Cardiac fibroblast (primary cell): Measurements from ENCODE around the gene TOP3B.

Experiments
- DNase-seq, 2 donors: peaks; one replicate each; pipeline versions ENCODE4 v3.0.0 to v3.0.0-alpha.2; 2010; ENCODE audit warnings: low read depth in 2 of 2
- H3K4me3 ChIP-seq, 2 donors: replicated peaks in 1 of 2; 1 replicate in 1 of 2; 2 replicates in 1 of 2; pipeline ENCODE4 v1.5.1; 2011; ENCODE audit warnings: low read depth in 2 of 2, low read length in 2 of 2, mild to moderate bottlenecking in 2 of 2, moderate library complexity in 1 of 2
- CTCF ChIP-seq: IDR thresholded peaks from one replicate; pipeline ENCODE4 v1.5.1; 2011; ENCODE audit warnings: low read depth, mild to moderate bottlenecking, low read length, inconsistent platforms

Gene TOP3B

GRCh38 chr22:21907638-21908522 is 74.7 kb downstream of the TOP3B start:
- no peak for DNase-seq
- TF ChIP-seq CTCF = no peak
- H3K4me3 ChIP-seq = no peak overlapping the region
